ENCODE results near the gene FSTL5. TPM values are rescaled to one million over a fixed set of nuclear protein-coding genes. Genes with fewer than 3 reads are reported as not detected.
A peak's percentile ranks its signal among the peaks of the same experiment; 100 is the strongest.

FSTL5 gene
- total and polyA plus RNA-seq, 2 of the 8 experiments (the other 6 are each of a cell fraction or from before 2014, with no cell fraction given): 0.09 to 0.32 TPM

- Histone ChIP-seq H4K20me1 (replicated peaks in 1 of 2; ENCODE audit: control insufficient read depth in 1 of 2, insufficient read depth in 2 of 2, low read length in 2 of 2) (no peaks in the 10 kb centered on the region), H2AK5ac (ENCODE audit: low read depth, low read length) (no peak overlapping the region), H4K91ac (replicated peaks; ENCODE audit: insufficient read length, low read length) (no peak overlapping the region), H3K9ac (replicated peaks in 1 of 4; ENCODE audit: extremely low read depth in 1 of 4, low read depth in 3 of 4, low read length in 3 of 4) (no peak overlapping the region), H2BK120ac (replicated peaks; ENCODE audit: low read depth, low read length) (no peak overlapping the region), H3K4me1 (replicated peaks in 1 of 4; ENCODE audit: control insufficient read depth in 3 of 4, insufficient read depth in 4 of 4, low read length in 3 of 4) (no peaks in the 10 kb centered on the region), H3K23ac (ENCODE audit: insufficient read length) (no peak overlapping the region), H3K9me3 (ENCODE audit: insufficient read depth in 2 of 2, low read depth in 1 of 2, low read length in 1 of 2) (no peaks in the 10 kb centered on the region), H2BK20ac (ENCODE audit: low read length) (no peak overlapping the region), H3K79me2 (ENCODE audit: control insufficient read depth in 1 of 2, insufficient read depth in 2 of 2, low read length in 2 of 2) (no peaks in the 10 kb centered on the region), H4K8ac (ENCODE audit: extremely low read depth, insufficient read depth, low read length) (no peak overlapping the region), H3K4me2 (ENCODE audit: insufficient read depth in 1 of 2, low read depth in 2 of 2, low read length in 2 of 2) (no peak overlapping the region), H2AFZ (ENCODE audit: low read length) (peak overlapping the region; percentile 45; the same call in 1 of the 2 replicates), H2BK15ac (ENCODE audit: low read length) (no peak overlapping the region), H2BK5ac (ENCODE audit: low read depth, low read length) (no peak overlapping the region), H4K5ac (ENCODE audit: insufficient read length, low read depth, low read length) (no peak overlapping the region), H3K4me3 (ENCODE audit: extremely low read depth in 1 of 4, insufficient read depth in 2 of 4, low read depth in 3 of 4, low read length in 4 of 4) (no peak overlapping the region), H3K36me3 (ENCODE audit: control insufficient read depth in 2 of 4, insufficient read depth in 4 of 4, low read length in 3 of 4) (no peaks in the 10 kb centered on the region), H3K79me1 (ENCODE audit: low read depth, low read length) (no peaks in the 10 kb centered on the region), H3K14ac (ENCODE audit: insufficient read length) (no peak overlapping the region), H3K27me3 (replicated peaks in 1 of 4; ENCODE audit: control insufficient read depth in 3 of 4, extremely low read depth in 1 of 4, insufficient read depth in 3 of 4, low read length in 3 of 4) (no peaks in the 10 kb centered on the region), H2BK12ac (ENCODE audit: low read depth, low read length) (no peak overlapping the region), H3K56ac (replicated peaks; ENCODE audit: insufficient read length, low read depth, low read length) (no peak overlapping the region), H3K27ac (ENCODE audit: low read depth, low read length) (no peak overlapping the region), H3K4ac (replicated peaks; ENCODE audit: insufficient read length, low read depth, low read length) (no peak overlapping the region), H3K18ac (ENCODE audit: extremely low read depth, low read length) (no peak overlapping the region), H3K23me2 (ENCODE audit: low read depth, low read length) (no peaks in the 10 kb centered on the region)
- ChIA-PET POLR2A (ENCODE audit: partially characterized antibody) (no interaction called here), CTCF (ENCODE audit: partially characterized antibody) (no interaction called here)
- FAIRE-seq (no peak), DNase-seq (ENCODE audit: low read depth in 1 of 2, low spot score in 2 of 2) (no peak)
- WGBS, 2 experiments (ENCODE audit: extremely low coverage in 1 of 2, insufficient coverage in 1 of 2, insufficient read length in 1 of 2, insufficient replicate concordance in 2 of 2, low coverage in 1 of 2, low lambda C conversion rate in 2 of 2, missing lambda C conversion rate in 1 of 2): 91% methylated on average over 1 of the region's 1 CpG; no CpG with 5 or more reads in 1 of the 2 experiments
- no peak for TF ChIP-seq NRF1 (IDR thresholded peaks at IDR 0.05; ENCODE audit: low read depth, low read length)
- TF ChIP-seq EGR1 (IDR thresholded peaks at IDR 0.05; ENCODE audit: borderline replicate concordance, low read depth, low read length): no peak
- TF ChIP-seq CHD2 (IDR thresholded peaks at IDR 0.05; ENCODE audit: low read length): no peak
- no peak for TF ChIP-seq TCF12 (IDR thresholded peaks at IDR 0.05; ENCODE audit: low read depth, low read length)
- TF ChIP-seq RFX5 (IDR thresholded peaks at IDR 0.05; ENCODE audit: borderline replicate concordance, low read depth, low read length): no peak
- no peak for TF ChIP-seq HDAC6 (IDR thresholded peaks at IDR 0.05; ENCODE audit: low read depth, low read length)
- TF ChIP-seq TAF7 (optimal IDR thresholded peaks at IDR 0.05; ENCODE audit: borderline replicate concordance, low read depth, low read length): no peak
- TF ChIP-seq CREB1 (IDR thresholded peaks at IDR 0.05): no peak
- no peak for TF ChIP-seq CBX8 (IDR thresholded peaks at IDR 0.05; ENCODE audit: borderline replicate concordance, low read depth, low read length)
- TF ChIP-seq SRF (IDR thresholded peaks at IDR 0.05; ENCODE audit: low read depth, low read length): no peak
- TF ChIP-seq CBX5 (IDR thresholded peaks at IDR 0.05; ENCODE audit: low read depth, low read length): no peak
- TF ChIP-seq, protein P1, sequence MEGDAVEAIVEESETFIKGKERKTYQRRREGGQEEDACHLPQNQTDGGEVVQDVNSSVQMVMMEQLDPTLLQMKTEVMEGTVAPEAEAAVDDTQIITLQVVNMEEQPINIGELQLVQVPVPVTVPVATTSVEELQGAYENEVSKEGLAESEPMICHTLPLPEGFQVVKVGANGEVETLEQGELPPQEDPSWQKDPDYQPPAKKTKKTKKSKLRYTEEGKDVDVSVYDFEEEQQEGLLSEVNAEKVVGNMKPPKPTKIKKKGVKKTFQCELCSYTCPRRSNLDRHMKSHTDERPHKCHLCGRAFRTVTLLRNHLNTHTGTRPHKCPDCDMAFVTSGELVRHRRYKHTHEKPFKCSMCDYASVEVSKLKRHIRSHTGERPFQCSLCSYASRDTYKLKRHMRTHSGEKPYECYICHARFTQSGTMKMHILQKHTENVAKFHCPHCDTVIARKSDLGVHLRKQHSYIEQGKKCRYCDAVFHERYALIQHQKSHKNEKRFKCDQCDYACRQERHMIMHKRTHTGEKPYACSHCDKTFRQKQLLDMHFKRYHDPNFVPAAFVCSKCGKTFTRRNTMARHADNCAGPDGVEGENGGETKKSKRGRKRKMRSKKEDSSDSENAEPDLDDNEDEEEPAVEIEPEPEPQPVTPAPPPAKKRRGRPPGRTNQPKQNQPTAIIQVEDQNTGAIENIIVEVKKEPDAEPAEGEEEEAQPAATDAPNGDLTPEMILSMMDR (IDR thresholded peaks at IDR 0.05; ENCODE audit: control extremely low read depth in 1 of 3, insufficient read depth in 1 of 3, low read depth in 1 of 3, low read length in 3 of 3): no peak
- no peak for TF ChIP-seq CTBP2 (IDR thresholded peaks at IDR 0.05; ENCODE audit: borderline replicate concordance, insufficient read depth, insufficient read length, low read length)
These were observed 226.2 kb downstream of the FSTL5 start for GRCh38 chr4:161937596-161937995.

Measured in H1 (cell line).